Epithelial cell of esophagus (primary cell): ENCODE data around the gene ABL1.

Experiments
- DNase-seq: peaks from one replicate; pipeline ENCODE4 v3.0.0; 2010; ENCODE audit warnings: low read depth
- H3K4me3 ChIP-seq: 2 replicates; pipeline ENCODE4 v1.5.1; 2011; ENCODE audit warnings: mild to moderate bottlenecking, low read length, control low read depth
- TF ChIP-seq, protein P1 (sequence below): IDR thresholded peaks from 2 replicates; pipeline ENCODE4 v1.5.1; 2011; ENCODE audit warnings: low read depth, mild to moderate bottlenecking, low read length, control low read depth, inconsistent platforms; ENCODE audit not compliant: insufficient read depth; ENCODE audit errors: missing control alignments

ABL1 gene

DNA sequence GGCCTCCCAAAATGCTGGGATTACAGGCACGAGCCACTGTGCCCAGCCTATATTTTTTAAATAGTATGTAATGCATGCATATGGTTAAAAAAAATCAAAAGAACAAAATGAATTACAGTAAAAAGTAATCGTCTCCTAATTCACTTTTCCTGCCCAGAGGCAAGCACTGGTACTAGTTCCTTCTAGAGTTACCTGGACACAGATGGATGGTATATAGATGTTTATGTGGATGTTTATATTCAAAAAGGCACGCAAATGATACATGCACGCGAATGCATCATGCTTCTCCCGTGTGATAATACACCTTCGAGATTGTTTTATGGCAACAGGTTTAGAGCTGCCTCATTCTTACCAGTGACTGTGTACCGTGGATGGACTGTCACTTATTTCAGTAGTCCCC lies 21.4 kb downstream of the ABL1 start:
- TF ChIP-seq, protein P1, sequence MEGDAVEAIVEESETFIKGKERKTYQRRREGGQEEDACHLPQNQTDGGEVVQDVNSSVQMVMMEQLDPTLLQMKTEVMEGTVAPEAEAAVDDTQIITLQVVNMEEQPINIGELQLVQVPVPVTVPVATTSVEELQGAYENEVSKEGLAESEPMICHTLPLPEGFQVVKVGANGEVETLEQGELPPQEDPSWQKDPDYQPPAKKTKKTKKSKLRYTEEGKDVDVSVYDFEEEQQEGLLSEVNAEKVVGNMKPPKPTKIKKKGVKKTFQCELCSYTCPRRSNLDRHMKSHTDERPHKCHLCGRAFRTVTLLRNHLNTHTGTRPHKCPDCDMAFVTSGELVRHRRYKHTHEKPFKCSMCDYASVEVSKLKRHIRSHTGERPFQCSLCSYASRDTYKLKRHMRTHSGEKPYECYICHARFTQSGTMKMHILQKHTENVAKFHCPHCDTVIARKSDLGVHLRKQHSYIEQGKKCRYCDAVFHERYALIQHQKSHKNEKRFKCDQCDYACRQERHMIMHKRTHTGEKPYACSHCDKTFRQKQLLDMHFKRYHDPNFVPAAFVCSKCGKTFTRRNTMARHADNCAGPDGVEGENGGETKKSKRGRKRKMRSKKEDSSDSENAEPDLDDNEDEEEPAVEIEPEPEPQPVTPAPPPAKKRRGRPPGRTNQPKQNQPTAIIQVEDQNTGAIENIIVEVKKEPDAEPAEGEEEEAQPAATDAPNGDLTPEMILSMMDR = no peak

DNA sequence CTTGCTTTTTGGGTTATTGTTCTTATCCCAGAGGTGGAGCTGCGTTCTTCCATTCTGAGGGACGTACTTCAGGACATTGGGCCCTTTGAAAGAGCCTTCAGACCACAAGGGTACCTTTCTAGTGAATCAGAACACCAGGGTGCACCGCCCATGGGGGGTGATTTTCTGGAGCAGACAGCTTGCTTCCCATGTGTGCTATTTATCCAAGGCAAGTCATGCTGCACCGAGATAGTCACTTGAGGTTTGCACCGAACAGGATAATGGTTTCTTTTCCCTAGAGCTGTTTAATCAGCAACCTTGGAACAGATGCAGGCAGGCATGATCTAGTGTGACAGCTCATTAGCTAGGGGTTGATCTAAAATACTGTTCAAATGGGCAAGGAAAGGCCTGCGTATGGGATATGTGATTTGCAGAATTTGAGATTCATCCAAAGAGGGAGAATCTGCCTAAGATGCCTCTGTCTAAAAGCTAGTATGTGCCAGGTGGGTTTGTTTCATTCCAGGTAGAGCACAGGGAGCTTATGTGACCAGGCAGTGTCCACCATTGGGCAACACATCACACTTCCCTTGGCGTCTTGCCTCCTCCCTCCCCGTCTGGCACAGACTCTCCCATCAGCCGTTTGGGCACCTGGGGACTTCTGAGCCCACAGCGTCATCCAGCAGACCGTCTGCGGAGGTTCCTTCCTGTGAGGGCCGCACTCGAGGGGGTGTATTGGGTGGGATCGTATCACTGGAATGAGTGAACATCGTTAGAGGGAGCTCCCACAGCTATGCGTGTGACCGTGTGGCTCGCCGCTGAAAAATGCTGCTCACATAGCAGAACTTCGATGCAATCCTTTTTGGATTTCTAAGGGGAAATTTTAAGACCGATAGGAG lies 23.0 kb downstream of the ABL1 start:
- TF ChIP-seq, protein P1 = no peak
- H3K4me3 ChIP-seq = no peak overlapping the region
- peak; percentile 46 for DNase-seq

More for the DNA sequence above, 21.4 kb downstream of the ABL1 start:
- DNase-seq = no peak
- H3K4me3 ChIP-seq = no peak overlapping the region

DNA sequence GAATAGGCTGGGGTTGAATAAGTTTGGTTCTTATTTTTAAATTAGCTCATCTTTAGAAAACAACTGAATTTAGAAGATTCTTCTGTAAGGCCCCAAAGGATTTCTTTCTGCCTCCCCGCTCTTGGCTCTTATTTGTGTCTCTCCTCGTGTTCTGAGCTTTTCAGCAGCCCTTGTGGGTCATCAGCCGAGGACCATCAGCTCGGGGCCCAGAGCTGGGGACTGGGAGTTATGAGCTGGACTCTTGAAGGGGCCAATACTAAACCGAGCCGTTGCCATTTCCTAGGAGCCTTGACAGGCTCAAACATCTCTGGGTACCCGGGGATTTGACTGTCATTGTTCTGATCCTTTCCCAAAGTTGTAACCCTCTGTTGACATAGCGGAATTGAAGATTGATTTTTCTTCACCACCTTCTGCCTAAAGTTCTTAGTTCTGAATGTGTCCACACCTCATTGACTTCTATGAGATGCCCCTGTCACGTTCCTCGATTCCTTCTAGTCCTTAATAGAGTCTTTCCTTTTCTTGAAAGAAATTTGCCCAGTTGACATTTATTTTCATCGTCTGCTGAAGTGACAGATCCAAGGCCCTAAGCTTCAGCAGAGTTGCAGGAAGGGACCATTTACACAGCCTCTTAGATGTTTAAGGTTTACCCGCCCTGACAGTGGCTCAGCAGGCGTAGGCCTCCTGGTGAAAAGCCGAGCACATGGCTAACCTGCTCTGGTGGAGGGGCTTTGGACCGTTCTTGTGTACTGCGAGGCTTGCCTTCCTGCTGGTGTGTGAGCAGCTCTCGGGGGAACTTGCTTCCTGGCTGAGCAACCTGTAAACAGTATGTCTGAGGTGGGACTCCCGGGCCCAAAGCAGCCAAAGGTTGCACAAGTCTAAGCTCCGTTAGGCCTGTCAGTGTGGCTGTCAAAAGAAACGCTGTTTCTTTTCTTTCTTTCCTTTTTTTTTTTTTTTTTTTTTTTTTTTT lies 24.0 kb downstream of the ABL1 start:
- TF ChIP-seq, protein P1 = no peak
- no peak for DNase-seq
- H3K4me3 ChIP-seq = no peak overlapping the region

DNA sequence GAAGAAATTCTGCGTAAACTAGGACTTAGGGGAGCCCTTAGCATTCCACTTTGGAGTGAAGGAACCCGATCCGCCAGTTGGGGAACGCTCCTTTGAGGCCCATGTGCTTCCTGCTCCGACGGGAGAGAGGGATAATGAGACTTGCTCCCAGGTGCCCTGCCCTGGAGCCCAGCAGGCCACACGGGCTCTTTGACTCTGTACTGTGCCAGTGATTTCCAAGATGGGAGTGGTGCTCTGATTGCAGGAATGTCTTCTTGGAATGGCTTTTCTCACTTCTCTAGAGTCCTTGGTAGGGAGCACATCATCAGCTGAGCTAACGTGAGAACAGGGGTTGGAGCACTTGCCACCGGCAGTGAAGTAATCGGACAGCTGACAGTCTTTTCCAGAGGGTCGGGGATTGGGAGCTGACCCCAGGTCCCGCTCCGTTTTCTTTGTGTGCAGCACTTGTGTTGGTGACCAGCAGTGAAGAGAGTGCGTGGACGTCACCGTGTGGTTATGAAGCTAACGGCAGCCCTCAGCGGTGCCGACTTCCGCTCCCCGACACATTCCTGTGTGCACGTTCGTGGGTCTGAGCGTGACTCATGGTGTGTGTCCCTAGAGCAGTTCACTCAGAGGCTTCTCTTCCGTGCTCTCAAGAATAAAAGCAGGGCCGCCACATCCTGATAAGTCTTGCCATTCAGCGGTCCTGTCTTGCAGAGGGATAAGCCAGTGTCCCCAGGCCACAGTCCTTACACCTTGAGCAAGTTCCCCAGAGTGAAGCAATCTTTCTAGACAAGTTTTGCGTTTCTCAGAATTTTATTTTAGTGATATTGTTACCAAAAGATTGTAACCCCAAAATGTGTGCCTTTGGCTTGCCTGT lies 25.6 kb downstream of the ABL1 start:
- TF ChIP-seq, protein P1 = peak; percentile 33
- DNase-seq = peak; percentile 87

DNA sequence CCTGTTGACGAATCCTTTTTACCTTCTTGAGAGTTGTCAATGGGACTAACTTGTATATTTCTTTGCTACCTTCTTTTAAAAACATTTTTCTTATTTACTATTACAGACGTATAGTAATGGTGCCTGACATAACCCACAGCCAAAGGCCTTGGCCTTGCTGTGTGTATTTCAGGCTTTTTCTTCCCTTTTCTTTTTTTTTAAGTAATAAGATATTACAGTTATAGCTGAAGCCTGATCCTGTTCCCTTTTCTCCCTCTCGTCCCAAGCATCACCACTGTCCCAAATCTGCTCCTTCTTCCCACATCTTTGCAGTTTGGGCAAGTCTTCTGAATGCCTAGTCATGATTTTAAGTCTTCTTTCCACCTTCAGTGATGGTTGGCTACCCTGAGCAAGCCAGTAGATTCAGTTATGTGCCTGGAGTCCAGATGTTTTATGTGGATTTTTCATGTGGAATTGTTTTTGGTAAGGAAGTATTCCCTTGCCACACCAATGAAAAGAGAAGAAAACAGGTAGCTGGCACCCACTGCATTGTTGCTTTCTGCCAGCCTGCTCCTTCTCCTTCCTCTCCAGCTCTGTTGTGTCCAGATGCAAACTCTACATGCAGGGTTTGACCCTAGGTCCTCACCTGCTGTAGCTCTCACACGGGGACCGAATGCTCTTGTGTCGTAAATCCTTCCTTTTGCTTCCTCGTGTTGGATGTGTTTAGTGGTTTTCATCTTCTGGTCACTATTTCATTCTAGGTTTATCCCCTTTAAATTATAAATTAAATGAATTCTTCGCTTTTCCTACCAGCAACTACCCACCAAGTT lies 26.5 kb downstream of the ABL1 start:
- H3K4me3 ChIP-seq = no peak overlapping the region
- TF ChIP-seq, protein P1 = no peak
- no peak for DNase-seq

More for the DNA sequence above, 25.6 kb downstream of the ABL1 start:
- no peak overlapping the region for H3K4me3 ChIP-seq
